H1 (cell line): ENCODE data around the gene FBN1.

Experiments used
- EGR1 ChIP-seq: IDR thresholded peaks from 2 replicates; pipeline ENCODE4 v1.6.1; 2011; ENCODE audit warnings: low read depth, low read length, borderline replicate concordance
- JUND ChIP-seq: IDR thresholded peaks from 2 replicates; pipeline ENCODE4 v1.6.1; 2011; ENCODE audit warnings: mild to moderate bottlenecking, improper control_type of control experiment, low read length
- TF ChIP-seq, protein P1 (sequence below), 3 experiments: IDR thresholded peaks; 1 replicate in 2 of 3; 2 replicates in 1 of 3; pipeline versions ENCODE4 v1.5.1 to v1.6.1; 2011; ENCODE audit warnings: low read length in 3 of 3, mild to moderate bottlenecking in 3 of 3, inconsistent platforms in 2 of 3, low read depth in 1 of 3, moderate library complexity in 1 of 3; ENCODE audit not compliant: insufficient read depth in 1 of 3; ENCODE audit errors: control extremely low read depth in 1 of 3

DNA sequence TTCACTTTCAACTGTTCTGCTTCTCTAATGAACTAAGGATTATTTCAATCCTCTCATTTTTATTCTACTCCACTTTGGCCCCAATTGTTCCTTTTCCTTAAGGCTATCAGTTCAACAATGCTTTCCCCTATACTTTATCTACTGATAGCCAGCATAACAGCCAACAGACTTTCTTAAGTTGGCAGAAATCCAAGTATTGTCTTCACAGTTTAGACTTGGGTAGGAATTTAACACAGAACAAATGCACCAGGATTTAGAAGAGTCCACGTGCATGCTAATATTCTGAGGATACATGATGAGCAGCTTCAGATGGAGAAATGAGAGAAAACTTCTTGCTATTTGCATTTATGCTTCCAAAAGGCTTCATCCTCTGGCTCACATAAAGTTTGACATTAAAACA is 54.8 kb downstream of the FBN1 start:
- TF ChIP-seq JUND: no peak
- TF ChIP-seq EGR1: no peak
- TF ChIP-seq, protein P1, sequence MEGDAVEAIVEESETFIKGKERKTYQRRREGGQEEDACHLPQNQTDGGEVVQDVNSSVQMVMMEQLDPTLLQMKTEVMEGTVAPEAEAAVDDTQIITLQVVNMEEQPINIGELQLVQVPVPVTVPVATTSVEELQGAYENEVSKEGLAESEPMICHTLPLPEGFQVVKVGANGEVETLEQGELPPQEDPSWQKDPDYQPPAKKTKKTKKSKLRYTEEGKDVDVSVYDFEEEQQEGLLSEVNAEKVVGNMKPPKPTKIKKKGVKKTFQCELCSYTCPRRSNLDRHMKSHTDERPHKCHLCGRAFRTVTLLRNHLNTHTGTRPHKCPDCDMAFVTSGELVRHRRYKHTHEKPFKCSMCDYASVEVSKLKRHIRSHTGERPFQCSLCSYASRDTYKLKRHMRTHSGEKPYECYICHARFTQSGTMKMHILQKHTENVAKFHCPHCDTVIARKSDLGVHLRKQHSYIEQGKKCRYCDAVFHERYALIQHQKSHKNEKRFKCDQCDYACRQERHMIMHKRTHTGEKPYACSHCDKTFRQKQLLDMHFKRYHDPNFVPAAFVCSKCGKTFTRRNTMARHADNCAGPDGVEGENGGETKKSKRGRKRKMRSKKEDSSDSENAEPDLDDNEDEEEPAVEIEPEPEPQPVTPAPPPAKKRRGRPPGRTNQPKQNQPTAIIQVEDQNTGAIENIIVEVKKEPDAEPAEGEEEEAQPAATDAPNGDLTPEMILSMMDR (IDR thresholded peaks at IDR 0.05; ENCODE audit: control extremely low read depth in 1 of 3, insufficient read depth in 1 of 3, low read depth in 1 of 3, low read length in 3 of 3): no peak
